Stimulated activated naive CD4-positive, alpha-beta T cell treated with Interleukin-2 at 50 U/mL for 16 hours (primary cell): ENCODE results near the gene MAK.
"Not testable (repeated sequence)": the region's sequence is repeated elsewhere in the genome, so short reads cannot be mapped to it uniquely, and the experiment has no call there.

Experiments
- DNase-seq: peaks from one replicate; lab custom pipeline; 2025; lab: John Stamatoyannopoulos, UW

MAK gene, protein sequence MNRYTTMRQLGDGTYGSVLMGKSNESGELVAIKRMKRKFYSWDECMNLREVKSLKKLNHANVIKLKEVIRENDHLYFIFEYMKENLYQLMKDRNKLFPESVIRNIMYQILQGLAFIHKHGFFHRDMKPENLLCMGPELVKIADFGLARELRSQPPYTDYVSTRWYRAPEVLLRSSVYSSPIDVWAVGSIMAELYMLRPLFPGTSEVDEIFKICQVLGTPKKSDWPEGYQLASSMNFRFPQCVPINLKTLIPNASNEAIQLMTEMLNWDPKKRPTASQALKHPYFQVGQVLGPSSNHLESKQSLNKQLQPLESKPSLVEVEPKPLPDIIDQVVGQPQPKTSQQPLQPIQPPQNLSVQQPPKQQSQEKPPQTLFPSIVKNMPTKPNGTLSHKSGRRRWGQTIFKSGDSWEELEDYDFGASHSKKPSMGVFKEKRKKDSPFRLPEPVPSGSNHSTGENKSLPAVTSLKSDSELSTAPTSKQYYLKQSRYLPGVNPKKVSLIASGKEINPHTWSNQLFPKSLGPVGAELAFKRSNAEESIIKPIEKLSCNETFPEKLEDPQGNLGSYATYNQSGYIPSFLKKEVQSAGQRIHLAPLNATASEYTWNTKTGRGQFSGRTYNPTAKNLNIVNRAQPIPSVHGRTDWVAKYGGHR

DNA sequence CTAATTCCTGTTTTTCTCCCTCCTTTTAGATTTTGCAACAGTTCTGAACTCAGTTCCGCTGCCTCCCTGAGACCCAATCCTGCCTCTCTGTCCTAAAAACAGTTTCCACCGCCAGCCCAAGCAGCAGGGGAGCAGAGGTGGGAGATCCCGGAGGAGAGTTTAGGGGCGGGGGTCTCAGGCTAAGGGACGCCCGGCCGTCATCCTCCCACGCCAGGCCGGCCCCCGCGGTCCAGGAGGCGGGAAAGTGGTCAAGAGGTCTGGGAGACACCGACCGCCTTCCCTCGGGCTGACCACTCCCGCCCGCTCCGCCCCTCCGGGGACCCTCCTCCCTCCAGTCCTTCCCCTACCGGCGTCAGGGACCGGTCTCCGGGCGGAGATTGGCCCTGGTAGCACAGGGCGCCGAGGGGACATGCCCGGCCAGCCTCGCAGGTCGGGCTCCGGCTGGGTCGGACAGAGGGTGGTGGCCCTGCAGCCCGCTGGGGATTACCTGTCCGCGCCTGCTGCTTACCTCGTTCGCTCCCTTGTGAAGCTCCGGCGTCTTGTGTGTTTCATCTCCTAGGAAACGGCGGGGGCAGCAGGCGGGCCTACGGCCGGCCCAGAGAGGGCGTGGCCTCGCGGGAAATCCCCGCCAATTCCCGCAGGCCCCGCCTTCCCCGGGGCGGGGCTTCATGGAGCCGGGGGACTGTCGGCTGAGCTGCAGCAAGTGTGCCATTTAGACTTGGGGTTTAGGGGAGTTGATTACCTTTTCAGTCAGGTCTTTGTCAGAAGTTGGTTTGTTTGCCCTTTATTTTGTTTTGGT, at the start of gene MAK:
TSS of gene MAK (minus strand) at position 545 of the 799 bp plus-strand sequence. CDS start 7,891 bp downstream, outside the sequence.
- peak; percentile 81 for DNase-seq

- DNase-seq = no peak
These were observed 48.6 kb upstream of the MAK start, which contains the start of gene SYCP2L for GRCh38 chr6:10886691-10887502. Gene SYCP2L, plus strand, starts transcription at chr6:10887052. Its CDS starts 75 bp downstream, at chr6:10887127.

DNA sequence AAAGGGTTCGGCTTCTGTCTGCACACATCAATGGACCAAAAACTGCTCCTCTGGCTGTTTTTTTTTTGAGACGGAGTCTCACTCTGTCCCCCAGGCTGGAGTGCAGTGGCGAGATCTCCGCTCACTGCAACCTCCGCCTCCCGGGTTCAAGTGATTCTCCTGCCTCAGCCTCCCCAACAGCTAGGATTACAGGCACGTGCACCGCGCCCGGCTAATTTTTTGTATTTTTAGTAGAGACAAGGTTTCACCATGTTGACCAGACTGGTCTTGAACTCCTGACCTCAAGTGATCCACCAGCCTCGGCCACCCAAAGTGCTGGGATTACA, 48.0 kb upstream of the MAK start:
- DNase-seq = not testable (repeated sequence)

GRCh38 chr6:10884245-10884972, 46.1 kb upstream of the MAK start:
- DNase-seq = no peak

GRCh38 chr6:10883312-10884244, 45.2 kb upstream of the MAK start:
- DNase-seq = no peak

GRCh38 chr6:10882657-10883171, 44.4 kb upstream of the MAK start:
- no peak for DNase-seq

DNA sequence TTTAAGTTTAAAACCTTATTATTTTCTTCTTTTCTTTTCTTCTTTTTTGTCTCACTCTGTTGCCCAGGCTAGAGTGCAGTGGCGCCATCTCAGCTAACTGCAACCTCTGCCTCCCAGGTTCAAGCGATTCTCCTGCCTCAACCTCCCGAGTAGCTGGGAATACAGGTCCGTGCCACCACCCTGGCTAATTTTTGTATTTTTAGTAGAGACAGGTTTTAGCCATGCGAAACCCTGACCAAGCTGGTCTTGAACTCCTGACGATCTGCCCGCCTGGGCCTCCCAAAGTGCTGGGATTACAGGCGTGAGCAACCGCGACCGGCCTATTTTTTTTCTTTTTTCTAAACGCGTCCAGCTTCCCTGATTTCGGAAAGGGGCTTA, 43.9 kb upstream of the MAK start:
- not testable (repeated sequence) for DNase-seq

DNA sequence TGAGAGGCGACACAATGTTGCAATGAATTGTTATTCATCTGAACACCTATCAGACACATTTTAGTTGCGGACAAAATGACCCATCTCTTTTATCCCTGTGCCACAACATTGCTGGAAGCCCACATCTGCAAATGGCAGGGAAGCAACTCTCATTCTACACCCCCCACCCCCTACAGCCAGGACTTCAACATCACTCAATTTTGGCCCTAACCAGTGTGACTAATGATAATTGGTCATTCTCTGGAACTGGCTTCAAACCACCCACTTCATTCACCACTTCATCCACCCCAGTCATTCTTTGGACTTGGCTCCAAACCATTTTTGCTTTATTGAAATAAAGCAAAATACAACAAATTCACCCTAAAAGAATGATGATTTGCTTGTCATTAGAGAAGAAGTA, 42.0 kb upstream of the MAK start:
- no peak for DNase-seq

DNA sequence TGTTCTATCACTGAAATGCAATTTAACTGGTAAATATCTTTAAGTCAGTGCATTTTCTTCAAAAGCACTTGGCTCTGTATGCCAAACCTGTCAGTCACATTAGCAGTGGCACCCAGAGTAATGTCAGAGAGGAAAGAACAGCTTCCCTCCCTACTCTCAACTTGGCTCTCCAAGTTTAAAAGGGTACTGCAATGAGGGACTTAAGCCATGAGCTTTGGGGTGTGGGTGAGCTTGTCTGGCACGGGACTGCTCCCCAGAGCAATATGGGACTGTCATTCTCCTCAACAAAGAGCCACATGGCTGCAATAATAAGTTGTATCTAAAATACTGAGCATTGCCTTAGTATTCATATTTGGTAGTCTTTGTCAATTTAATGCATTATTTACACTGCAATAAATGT, 39.5 kb upstream of the MAK start:
- no peak for DNase-seq

GRCh38 chr6:10877012-10877411, 38.7 kb upstream of the MAK start:
- DNase-seq = no peak

DNA sequence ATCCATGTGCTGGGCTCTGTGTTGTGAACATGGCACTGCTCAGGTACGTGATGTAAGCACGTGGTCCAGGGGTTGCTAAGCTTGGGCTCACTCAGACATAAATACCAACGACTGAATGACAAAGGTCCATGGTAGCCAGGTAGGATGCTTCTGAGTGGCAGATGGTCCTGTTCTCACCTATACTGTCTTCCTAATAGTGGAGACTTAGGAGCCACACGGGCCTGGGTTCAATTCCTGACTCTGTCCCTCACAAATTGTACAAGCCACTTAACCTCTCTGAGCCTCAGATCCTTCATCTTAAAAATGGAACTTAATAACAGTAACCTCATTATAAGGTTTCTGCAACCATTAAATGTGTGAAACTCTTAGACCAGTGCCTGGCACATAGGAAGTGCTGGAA, 36.7 kb upstream of the MAK start:
- DNase-seq = no peak

- DNase-seq = no peak
These were observed 35.9 kb upstream of the MAK start for GRCh38 chr6:10874207-10874606.

DNA sequence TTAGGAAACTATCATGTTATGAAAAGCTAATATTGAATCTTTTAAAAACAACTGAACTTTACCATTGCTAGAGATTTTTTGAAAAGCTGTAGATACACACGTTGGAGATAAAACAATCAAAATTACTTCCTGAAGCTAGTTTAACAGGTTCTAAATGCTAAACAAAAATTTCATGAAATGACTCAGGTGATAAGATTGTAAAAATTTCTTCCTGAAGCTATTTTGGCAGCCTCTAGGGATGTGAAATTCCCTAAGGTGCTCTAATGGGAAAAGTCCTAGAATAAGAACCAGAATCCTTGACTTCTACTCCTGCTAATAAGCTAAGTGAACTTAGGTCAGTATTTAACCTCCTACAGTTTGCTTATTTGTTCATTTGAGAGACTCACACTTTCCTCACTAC, 35.0 kb upstream of the MAK start:
- DNase-seq = no peak

- no peak for DNase-seq
These were observed 29.6 kb upstream of the MAK start for GRCh38 chr6:10867952-10868351.

GRCh38 chr6:10866709-10867108, 28.4 kb upstream of the MAK start:
- DNase-seq = not testable (repeated sequence)

DNA sequence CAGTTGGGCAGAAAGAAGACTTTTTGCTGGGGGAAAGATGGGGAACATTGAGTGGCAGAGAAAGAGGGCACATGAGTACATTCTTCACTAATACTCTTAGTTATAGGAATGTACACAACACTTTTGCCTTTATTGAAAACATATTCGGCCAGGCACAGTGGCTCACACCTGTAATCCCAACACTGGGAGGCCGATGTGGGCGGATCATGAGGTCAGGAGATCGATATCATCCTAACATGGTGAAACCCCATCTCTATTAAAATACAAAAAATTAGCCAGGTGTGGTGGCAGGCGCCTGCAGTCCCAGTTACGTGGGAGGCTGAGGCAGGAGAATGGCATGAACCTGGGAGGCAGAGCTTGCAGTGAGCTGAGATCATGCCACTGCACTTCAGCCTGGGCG, 24.7 kb upstream of the MAK start:
- not testable (repeated sequence) for DNase-seq

DNA sequence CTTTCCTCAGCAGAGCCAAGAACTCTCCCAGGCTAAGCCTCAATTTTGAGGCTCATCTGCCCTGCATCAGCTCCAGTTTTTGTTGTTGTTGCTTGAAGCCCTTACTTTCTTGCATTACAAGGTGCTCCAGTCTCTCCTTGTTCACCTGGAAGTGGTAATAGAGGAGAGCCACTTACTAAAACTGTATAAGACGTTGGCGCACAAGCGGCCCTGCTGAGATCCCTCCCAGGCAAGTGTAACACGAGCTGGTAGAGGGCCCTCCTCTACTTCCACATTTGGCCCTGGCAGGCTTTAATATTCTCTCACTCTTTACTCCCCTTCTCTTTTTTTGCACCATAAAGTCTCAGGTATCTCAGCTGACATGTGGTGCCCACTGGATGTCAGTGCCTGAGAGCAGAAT, 24.0 kb upstream of the MAK start:
- DNase-seq = no peak

DNA sequence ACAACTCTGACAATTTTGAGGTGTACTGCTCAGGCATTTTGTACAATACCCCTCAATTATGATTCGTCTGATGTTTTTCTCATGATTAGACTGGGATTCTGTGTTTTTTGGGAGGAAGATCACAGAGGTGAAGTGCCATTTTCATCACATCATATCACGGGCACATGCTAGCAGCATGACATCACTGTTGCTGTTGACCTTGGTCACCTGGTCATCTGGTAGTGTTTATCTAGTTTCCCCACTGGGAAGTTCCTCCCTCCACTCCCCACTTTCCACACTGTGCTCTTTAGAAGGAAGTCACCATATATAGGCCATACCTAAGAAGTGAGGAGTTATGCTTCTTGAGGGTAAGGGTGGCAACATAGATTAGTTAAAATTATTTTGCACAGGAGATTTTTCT, 22.7 kb upstream of the MAK start:
- DNase-seq = no peak

DNA sequence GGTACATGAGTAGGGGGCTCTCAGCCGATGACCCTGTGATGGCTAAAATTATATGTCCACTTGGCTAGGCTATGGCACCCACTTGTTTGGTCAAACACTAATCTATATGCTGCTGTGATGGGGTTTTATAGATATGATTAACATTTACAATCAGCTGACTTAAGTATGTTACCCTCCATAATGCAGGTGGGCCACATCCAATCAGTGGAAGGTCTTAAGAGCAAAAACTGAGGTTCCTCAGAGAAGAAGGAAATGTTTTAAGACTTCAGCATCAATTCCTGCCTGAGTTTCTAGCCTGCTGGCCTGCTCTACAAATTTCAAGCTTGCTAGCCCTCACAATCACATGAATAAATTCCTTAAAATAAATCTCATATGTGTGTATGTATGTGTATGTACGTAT, 18.9 kb upstream of the MAK start:
- DNase-seq = no peak
